ENCODE measurements around the gene UBR4.
"Not testable (repeated sequence)": the region's sequence is repeated elsewhere in the genome, so short reads cannot be mapped to it uniquely, and the experiment has no call there.

Gene UBR4

DNA sequence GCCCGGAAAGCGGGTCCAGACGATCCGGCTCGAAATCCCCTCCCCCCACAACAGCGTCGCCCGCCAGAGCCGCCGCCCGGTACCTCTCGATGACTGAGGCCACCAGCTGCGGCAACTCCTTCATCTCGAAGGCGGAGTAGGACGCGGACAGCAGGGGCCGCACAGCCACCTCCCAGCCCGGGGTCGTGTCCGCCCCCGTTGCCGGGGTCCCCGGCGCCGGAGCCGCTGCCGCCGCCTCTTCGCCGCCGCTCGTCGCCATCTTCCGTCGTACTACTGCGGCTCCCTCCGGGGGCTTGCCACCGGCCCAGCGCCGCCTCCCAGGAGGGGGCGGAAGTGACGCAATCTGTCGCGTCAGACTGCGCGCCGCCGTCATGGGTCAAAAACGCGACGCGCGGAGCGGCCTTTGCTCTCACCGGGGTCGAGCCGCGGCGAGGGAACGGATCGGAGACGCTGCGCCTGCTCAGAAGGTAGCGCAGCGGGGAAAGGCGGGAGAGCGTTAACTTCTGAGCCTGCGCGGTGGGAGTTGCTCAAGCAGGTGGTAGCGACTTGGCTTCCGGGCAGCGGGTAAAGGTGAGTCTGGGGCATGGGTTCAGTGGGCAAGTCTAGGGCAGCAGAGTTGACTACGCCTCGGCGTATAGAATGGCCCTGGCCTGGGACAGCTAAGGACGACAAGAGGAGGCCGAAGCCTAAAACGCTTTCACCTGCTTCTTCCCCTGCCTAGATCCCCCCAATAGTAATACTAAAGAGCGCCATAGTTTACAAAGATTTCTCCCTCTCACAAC lies at the start of gene UBR4:
Gene UBR4 (minus strand): TSS at position 277 of the 782 bp plus-strand sequence. CDS start 18 bp downstream, at position 259.
- peak; percentile 73 for TF ChIP-seq MYC (IDR thresholded peaks at IDR 0.05; ENCODE audit: low read depth, low read length)
- peak; percentile 77 for TF ChIP-seq MAX (IDR thresholded peaks at IDR 0.05; ENCODE audit: low read depth, low read length)
- TF ChIP-seq POLR2A (IDR thresholded peaks at IDR 0.05; ENCODE audit: extremely low read depth, insufficient read length), result peak; percentile 85
- TF ChIP-seq, protein P1, sequence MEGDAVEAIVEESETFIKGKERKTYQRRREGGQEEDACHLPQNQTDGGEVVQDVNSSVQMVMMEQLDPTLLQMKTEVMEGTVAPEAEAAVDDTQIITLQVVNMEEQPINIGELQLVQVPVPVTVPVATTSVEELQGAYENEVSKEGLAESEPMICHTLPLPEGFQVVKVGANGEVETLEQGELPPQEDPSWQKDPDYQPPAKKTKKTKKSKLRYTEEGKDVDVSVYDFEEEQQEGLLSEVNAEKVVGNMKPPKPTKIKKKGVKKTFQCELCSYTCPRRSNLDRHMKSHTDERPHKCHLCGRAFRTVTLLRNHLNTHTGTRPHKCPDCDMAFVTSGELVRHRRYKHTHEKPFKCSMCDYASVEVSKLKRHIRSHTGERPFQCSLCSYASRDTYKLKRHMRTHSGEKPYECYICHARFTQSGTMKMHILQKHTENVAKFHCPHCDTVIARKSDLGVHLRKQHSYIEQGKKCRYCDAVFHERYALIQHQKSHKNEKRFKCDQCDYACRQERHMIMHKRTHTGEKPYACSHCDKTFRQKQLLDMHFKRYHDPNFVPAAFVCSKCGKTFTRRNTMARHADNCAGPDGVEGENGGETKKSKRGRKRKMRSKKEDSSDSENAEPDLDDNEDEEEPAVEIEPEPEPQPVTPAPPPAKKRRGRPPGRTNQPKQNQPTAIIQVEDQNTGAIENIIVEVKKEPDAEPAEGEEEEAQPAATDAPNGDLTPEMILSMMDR (IDR thresholded peaks at IDR 0.05; ENCODE audit: low read depth, low read length), result no peak
- H3K4me3 ChIP-seq (ENCODE audit: low read depth, low read length), result peak within 1 kb of the TSS; percentile 95

GRCh38 chr1:19258353-19258752 lies 48.3 kb upstream of the UBR4 start:
- TF ChIP-seq POLR2A (IDR thresholded peaks at IDR 0.05; ENCODE audit: extremely low read depth, insufficient read length), result no peak
- TF ChIP-seq, protein P1 (IDR thresholded peaks at IDR 0.05; ENCODE audit: low read depth, low read length), result no peak
- TF ChIP-seq MYC (IDR thresholded peaks at IDR 0.05; ENCODE audit: low read depth, low read length), result no peak
- no peak for TF ChIP-seq MAX (IDR thresholded peaks at IDR 0.05; ENCODE audit: low read depth, low read length)
- no peak overlapping the region for H3K4me3 ChIP-seq (ENCODE audit: low read depth, low read length)
- no peak for DNase-seq (ENCODE audit: low read depth)

More for the DNA sequence above, at the start of gene UBR4:
- peak; percentile 97 for DNase-seq (ENCODE audit: low read depth)

DNA sequence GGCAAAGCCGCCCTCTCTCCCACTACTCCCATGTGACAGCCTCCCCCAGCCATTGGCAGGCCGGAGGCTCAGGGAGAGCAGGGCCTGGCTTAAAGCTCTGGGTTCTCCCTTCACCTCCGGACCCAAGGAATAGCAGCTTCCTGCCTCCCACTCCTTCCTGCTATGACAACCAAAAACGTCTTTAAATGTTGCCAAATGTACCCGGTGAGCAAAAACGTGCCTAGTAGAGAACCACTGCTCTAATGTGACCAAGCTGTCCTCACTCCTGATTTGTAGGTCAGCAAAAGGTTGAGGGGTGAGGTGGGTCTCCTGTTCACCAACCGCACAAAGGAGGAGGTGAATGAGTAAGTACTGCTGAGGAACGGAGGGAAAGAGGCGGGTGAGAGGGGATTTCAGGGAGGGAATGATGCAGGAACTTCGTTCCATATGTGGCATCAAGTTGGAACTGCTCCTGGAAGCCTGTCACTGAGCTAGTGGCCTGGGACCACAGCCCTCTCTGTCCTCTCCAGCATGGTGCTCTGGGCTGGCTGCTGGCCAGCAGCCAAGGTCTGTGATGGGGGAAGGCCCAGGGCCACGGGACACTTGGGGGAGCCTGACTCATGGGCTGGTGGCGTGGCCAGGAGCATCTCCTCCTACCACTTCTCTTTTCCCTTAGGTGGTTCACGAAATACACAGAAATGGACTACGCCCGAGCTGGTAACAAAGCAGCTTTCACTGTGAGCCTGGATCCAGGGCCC lies 47.3 kb upstream of the UBR4 start:
- DNase-seq (ENCODE audit: low read depth), result no peak
- no peak overlapping the region for H3K4me3 ChIP-seq (ENCODE audit: low read depth, low read length)
- TF ChIP-seq, protein P1 (IDR thresholded peaks at IDR 0.05; ENCODE audit: low read depth, low read length), result no peak
- TF ChIP-seq MAX (IDR thresholded peaks at IDR 0.05; ENCODE audit: low read depth, low read length), result no peak
- TF ChIP-seq POLR2A (IDR thresholded peaks at IDR 0.05; ENCODE audit: extremely low read depth, insufficient read length), result no peak
- no peak for TF ChIP-seq MYC (IDR thresholded peaks at IDR 0.05; ENCODE audit: low read depth, low read length)

- not testable (repeated sequence) for DNase-seq (ENCODE audit: low read depth); H3K4me3 ChIP-seq (ENCODE audit: low read depth, low read length)
These were observed 46.2 kb upstream of the UBR4 start for GRCh38 chr1:19256301-19256700.

DNA sequence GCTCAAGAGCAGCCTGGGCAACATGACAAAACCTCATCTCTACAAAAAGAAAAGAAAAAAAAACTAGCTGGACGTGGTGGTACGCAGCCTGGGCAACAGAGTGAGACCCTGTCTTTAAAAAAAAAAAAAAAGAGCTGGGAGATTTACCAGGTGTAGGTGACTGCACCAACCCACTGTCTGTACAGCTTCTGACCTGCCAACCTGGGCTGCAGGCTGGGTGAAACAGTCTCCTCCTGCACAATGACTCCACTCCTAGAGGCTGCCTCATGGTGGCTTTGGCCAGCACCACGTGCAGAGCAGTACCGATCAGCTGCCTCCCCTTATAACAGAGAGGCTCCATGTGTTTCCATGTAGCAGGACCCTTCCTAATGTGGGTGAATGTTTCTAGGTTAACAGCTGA lies 45.2 kb upstream of the UBR4 start:
- TF ChIP-seq, protein P1 (IDR thresholded peaks at IDR 0.05; ENCODE audit: low read depth, low read length), result no peak
- TF ChIP-seq POLR2A (IDR thresholded peaks at IDR 0.05; ENCODE audit: extremely low read depth, insufficient read length) (no peak), MYC (IDR thresholded peaks at IDR 0.05; ENCODE audit: low read depth, low read length) (no peak), MAX (IDR thresholded peaks at IDR 0.05; ENCODE audit: low read depth, low read length) (no peak)
- no peak overlapping the region for H3K4me3 ChIP-seq (ENCODE audit: low read depth, low read length)
- DNase-seq (ENCODE audit: low read depth), result no peak

DNA sequence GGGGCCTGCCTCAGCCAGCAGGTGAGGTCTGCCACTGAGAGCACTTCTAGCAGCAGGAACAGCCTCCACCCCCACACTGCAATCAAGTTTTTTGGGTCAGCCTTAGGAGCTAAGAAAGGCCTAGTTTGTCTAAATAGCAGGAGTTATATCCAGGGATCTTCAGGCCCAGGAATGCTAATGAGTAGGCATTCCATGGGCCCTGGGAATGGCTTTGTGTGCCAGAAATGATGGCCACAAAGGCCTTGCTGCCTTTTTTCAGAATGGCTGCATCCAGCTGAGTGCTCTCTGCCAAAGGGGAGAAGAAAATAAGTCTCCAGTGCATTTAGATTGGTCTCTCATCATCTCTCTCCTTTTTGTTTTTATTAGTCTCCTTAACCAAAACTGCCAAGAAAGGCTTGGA lies 44.4 kb upstream of the UBR4 start:
- TF ChIP-seq MYC (IDR thresholded peaks at IDR 0.05; ENCODE audit: low read depth, low read length), result no peak
- no peak for TF ChIP-seq MAX (IDR thresholded peaks at IDR 0.05; ENCODE audit: low read depth, low read length)
- TF ChIP-seq, protein P1 (IDR thresholded peaks at IDR 0.05; ENCODE audit: low read depth, low read length), result no peak
- TF ChIP-seq POLR2A (IDR thresholded peaks at IDR 0.05; ENCODE audit: extremely low read depth, insufficient read length), result no peak
- DNase-seq (ENCODE audit: low read depth), result no peak

More for the DNA sequence above, 44.4 kb upstream of the UBR4 start:
- H3K4me3 ChIP-seq (ENCODE audit: low read depth, low read length), result no peak overlapping the region
